Measurements from ENCODE around the gene FOSL2.
A peak's percentile ranks its signal among the peaks of the same experiment; 100 is the strongest.

The FOSL2 gene

GRCh38 chr2:28374331-28374730, 18.3 kb upstream of the FOSL2 start:
- DNase-seq (ENCODE audit: low read depth in 2 of 2), result no peak

DNA sequence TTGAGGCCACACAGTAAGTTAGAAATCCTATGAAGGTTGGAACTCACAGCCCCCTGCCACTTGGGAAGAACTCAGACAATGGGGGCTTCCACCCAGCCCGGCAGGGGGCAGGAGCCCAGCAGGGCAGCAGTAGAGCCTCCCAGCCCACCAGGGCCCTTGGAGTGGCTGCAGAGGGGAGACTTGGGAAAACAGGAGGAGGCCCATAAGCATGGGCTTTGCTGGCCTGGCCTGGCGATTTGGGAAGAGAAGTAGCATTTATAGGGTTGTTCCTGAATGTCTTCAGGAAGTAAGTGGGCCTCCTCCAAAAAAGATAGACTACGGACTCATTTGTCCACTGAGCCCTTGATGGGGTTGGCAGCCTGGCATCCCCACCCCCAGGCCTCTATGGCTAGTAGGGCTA, 17.4 kb upstream of the FOSL2 start:
- no peak for DNase-seq (ENCODE audit: low read depth in 2 of 2)

- no peak for DNase-seq (ENCODE audit: low read depth in 2 of 2)
Observed at GRCh38 chr2:28375742-28376631, 16.7 kb upstream of the FOSL2 start.

DNA sequence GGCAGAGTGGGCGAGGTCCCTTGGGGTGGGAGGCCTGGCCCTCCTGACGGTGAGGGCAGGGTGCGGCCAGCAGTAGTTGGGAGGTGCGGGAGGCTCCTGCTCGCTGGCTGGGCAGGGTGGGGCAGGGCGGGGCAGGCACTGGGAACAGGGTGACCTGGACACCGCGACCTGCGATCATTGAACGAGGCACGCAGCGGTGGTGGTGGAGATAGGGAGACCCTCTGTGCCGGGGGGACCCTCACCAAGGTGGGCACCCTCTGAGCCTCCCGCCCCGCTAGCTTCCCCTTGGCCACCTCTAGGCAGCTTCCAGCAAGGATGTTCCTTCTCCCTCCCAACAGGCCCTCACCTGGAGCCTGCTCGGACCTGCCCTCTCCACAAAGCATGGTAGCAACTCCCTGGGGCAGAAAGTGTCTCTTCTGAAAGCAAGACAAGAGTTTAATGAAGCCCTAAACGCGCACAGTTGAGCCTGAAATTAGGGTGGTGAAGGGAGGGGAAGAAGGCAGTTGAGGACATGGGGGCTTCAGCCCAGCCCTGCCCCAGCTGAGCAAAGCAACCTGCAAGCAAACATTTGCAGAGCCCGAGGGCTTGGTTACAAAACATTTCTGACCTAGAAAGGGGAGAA, 15.4 kb upstream of the FOSL2 start:
- DNase-seq (ENCODE audit: low read depth in 2 of 2), result no peak

- DNase-seq (ENCODE audit: low read depth in 2 of 2), result no peak
Observed at GRCh38 chr2:28377984-28378678, 14.5 kb upstream of the FOSL2 start.

- no peak for DNase-seq (ENCODE audit: low read depth in 2 of 2)
Observed at GRCh38 chr2:28378679-28379584, 13.7 kb upstream of the FOSL2 start.

- DNase-seq (ENCODE audit: low read depth in 2 of 2), result no peak
Observed at GRCh38 chr2:28380219-28380618, 12.4 kb upstream of the FOSL2 start.

DNA sequence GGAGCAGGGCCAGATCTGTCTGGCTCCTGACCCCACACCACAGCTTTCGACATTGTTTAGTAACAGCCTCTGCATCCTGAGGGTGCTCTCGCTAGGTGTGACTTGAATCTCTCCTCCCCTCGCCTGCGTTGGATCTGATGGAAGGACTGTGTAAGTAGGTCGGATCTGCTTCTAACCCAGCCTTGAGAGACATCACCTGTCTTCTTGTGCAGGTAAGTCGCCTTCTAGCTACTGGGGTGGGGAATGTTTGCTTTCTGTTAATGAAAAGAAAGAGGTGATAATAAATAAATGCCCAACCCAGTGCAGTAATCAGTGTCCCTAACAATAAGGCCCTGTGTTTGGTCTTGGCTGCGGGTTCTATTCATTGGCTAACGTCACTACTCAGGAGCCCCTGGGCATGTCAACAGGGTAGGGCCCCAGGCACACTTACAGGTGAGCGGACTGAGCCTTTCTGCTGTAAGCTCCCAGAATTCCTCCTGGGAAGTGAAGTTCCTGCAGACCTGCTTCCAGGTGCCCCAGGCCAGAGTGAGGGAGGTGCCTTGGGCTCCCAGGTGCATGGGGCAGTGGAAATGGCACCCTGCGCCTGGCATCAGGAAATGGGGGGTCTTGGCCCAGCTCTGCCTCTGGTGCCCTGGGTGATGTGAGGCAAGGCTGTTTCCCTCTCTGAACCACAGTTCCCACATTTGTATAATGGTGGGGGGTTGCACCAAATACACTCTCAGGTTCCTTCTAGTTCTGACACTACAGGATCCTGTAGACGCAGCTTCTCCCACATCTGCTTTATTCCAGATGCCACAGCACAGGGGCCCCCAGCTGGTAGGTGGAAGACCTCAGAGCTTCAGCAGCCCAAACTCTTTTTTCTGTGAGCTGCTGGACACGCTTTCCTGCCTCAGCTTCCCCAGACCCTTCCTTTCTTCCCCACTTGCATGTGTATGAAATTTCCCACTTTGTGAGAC, 11.2 kb upstream of the FOSL2 start:
- DNase-seq (ENCODE audit: low read depth in 2 of 2), result no peak

DNA sequence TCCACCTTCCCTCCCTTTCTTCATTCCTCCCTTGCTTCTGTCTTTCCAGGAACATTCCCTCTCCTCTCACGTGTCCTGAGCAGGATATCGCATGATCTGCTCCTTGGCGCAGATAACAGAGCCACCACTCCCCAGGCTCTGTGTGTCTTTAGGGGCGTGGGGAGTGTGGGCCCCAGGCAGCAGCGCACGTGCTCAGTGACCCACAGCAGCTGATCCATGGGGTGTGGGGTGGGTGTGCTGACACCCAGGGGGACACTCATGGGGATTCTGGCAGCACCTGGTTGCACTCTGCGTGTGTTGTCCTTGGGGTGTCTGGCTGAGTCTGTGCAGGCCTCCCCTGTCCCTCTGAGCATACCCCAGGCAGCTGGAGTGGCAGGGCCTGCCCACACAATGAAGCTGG, 9.9 kb upstream of the FOSL2 start:
- no peak for DNase-seq (ENCODE audit: low read depth in 2 of 2)

DNA sequence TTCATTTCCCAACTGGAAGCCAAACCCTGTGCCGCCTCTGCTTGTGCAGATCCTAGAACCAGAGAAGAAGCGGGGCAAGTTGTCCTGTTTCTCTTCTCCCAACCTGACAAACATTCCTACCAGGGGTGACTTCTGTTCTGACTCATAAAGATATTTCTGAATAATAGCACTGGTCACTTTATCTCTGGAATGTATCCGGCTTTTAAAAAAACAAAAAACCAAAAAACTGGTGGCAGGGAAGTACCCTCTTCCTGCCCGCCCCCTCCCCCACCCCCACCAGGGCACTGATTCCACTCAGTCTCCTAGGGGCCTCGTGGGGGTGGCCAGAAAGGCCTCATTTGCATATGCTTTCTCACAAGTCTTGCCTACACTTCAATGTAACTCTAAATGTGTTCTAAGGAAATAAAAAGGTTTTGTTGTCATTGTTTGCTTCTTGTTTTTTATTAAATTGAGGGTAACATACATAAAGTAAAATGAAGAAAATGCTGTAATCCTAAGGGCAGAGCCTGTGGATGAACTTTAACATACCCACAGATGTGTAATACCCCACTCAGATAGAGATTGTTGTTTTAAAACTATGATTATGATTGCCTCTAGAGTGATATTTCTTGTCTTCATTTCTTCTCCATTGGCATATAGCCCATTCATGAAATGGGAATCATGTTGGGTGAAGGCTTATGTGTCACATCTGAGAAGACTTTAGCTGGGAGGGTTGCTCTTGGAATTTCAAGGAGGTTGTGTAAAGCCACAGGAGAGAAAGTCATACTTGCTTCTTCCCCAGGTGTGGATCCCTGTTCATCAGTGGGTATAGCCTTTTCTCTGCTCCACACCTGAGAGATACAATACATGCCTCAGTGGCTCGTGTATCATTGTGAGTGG, 5.3 kb upstream of the FOSL2 start:
- DNase-seq (ENCODE audit: low read depth in 2 of 2), result no peak

DNA sequence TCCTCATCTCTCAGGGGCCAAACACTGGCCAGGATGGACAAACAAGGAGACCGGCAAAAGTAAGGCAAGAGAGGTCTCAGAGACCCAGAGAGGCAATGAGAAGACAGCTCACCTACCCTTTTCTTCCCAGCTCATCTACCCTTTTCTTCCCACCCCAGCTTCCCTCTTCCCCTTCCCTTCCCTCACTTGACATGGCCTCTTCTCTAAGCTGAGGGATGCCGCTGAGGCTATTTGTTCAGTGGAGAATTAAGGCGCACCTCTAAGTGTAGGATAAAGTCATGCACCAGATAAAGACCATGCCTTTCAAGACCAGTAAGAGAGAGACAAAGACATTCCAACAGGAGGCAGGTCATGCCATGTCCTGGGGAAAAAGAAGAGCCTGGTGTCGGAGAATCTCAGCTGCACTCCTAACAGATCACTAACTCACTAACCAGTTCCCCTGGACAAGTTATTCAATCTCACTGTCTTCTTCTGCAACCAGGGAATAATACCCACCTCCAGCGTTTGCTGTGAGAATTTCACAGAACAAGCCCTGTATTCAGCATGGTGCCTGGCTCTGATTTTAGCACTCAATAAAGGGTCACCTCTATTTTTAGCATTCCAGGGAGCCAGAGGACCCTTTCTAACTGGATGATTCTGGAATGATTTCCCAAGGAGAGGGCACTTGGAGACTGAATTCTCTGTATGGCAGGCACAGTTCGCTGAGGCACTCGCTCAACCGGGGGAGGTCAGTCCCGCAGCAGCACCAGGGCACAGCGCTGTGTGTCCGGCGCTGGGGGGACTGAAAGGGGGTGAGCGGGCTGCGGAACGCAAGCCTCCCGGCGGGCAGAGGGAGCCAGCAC, 3.0 kb upstream of the FOSL2 start:
- DNase-seq (ENCODE audit: low read depth in 2 of 2), result no peak

- peak; percentile 82 to 97 for DNase-seq (ENCODE audit: low read depth in 2 of 2)
Observed at GRCh38 chr2:28390241-28390745, 2.4 kb upstream of the FOSL2 start.

GRCh38 chr2:28390746-28391563, 1.7 kb upstream of the FOSL2 start:
- DNase-seq (ENCODE audit: low read depth in 2 of 2), result no peak

DNA sequence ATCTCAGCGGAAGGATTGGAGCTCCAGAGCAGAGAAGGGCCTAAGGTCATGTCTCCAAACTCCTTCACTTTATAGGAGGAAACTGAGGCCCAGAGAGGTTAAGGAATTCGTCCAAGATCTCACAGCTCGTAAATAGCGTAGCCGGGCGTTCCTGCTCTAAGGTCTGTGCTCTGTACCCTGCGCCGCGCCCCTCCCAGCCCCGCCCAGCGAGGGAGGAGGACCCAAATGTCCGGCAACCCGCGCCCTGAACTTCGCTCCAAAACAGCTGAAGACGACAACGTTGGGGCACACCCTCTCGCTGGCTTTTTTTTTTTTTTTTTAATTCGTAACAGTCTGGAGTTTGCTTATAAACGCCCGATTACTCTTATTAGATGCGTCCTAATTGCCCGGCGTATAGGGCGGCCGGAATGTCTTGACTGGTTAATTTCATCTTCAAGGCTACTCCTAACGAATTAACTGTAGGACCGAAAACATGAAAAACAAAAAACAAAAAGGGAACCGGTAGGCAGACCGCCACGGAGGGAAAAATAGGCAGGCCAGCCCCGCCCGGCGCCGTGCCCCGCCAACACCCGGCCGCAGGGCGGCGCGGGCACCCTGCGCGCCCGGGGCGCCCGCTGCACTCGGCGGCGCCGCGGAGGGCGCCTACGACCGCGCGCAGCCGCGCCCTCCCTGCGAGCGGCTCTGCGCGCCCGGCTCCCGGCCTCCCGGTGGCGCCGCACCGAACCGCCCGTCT, 928 bp upstream of the FOSL2 start:
- DNase-seq (ENCODE audit: low read depth in 2 of 2), result peak in 1 of 2 experiments; percentile 78

- peak in 1 of 2 experiments; percentile 39 for DNase-seq (ENCODE audit: low read depth in 2 of 2)
Observed at GRCh38 chr2:28393114-28393836, 617 bp downstream of the FOSL2 start.

DNA sequence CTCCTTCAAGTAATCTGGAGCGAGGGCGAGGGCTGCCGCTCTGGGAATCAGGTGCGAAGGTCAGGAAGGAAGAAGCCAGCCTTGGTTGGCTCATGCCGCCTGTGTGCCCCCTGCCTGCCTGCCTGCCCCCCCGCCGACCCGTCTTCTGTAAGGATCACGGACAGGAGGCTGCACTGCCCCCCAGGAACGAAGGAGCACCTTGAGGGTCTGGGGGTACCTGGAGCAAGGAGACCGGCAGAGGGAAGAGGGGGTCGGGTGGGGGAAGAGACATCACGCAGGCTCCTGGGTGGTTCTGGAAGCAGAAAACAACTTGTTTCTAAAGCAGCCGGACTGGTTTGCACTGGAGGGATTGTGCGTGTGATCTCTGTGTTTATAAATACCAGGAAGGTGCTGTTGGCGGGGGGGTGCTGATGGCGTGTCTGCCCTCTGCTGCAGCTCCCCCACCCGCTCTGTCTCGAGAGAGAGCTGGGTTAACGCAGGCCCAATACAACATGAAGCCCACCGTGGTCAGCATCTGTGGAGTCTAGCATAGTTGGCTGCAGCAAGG, 1.7 kb downstream of the FOSL2 start:
- DNase-seq (ENCODE audit: low read depth in 2 of 2), result no peak

All from stimulated activated CD4-positive, alpha-beta T cell treated with anti-CD3 and anti-CD28 coated beads, Interleukin-12 subunit alpha, Interleukin-12 subunit beta, amount 100 ng/mL, for 24 hours (primary cell).